ENCODE data around the gene BRMS1.

Gene BRMS1

DNA sequence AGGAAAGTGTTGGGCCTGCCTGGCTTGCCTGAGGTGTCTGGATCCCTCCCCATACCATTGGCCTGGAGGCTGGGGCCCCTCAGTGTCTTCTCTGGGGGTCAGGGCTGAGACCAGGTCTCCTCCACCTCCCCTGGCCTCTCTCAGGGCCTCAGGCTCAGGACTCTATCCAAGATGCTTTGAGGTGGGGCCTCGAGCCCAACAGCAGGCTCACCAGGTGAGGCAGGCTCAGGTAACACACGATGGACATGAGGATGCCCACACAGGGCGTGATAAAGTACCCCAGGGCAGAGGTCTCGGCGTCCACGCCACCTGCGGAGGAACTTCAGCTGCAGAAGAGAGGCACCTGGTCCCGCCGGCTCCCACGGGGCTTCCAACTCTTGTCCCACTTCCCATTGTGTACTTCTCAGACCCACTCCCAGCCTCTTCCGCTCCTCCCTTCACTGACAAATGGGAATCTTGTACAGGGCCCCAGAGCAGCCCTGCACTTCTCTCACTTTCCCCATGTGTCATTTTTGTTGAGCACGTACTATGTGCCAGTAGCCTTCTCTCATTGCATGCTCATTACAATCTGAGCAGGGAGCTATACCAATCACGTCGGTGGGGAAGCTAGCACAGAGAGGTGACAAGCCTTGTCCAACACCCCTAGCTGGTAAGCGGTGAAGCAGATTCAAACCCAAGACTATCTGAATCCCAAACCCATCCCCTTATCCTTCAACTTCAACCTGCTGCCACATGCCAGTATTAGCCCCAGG is 22.8 kb upstream of the BRMS1 start:
- Histone ChIP-seq H3K27me3 (no peaks in the 10 kb centered on the region), H3K4me3 (ENCODE audit: low read depth, low read length) (no peak overlapping the region), H3K36me3 (peaks cover 14% of the 10 kb centered on the region), H3K4me1 (no peaks in the 10 kb centered on the region), H3K9me3 (no peaks in the 10 kb centered on the region)
- no peak for DNase-seq
- TF ChIP-seq CTCF (IDR thresholded peaks at IDR 0.05; ENCODE audit: low read depth, low read length), result no peak

DNA sequence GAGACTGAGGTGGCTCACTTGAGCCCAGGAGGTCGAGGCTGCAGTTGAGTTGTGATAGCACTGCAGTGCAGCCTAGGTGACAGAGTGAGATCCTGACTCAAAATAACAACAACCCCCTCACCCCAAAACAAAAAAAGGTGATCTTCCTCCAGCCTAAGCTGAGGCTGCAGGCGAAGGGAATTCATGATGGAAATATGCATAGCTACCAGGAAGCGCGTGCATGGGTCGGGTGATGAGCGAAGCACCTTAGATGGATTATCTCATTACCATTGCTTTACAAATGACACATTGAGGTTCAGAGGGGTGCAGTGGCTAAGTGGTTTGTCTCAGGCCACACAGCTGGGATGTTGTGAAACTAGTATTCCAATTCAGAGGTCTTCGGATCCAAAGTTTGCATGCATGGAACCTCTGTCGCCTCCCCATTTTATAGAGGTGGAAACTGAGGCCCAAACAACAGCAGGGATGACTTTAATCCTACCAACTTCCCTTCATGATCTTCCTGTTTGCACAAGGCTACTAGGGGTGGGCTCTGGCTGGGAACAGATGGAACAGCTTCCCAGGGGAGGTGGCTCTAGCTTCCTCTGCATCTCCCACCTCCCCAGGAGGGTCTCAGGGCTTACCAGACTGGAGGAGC is 22.1 kb upstream of the BRMS1 start:
- Histone ChIP-seq H3K4me1 (no peaks in the 10 kb centered on the region), H3K9me3 (no peaks in the 10 kb centered on the region), H3K4me3 (ENCODE audit: low read depth, low read length) (no peak overlapping the region), H3K36me3 (peaks cover 17% of the 10 kb centered on the region), H3K27me3 (no peaks in the 10 kb centered on the region)
- DNase-seq, result no peak
- TF ChIP-seq CTCF (IDR thresholded peaks at IDR 0.05; ENCODE audit: low read depth, low read length), result no peak

DNA sequence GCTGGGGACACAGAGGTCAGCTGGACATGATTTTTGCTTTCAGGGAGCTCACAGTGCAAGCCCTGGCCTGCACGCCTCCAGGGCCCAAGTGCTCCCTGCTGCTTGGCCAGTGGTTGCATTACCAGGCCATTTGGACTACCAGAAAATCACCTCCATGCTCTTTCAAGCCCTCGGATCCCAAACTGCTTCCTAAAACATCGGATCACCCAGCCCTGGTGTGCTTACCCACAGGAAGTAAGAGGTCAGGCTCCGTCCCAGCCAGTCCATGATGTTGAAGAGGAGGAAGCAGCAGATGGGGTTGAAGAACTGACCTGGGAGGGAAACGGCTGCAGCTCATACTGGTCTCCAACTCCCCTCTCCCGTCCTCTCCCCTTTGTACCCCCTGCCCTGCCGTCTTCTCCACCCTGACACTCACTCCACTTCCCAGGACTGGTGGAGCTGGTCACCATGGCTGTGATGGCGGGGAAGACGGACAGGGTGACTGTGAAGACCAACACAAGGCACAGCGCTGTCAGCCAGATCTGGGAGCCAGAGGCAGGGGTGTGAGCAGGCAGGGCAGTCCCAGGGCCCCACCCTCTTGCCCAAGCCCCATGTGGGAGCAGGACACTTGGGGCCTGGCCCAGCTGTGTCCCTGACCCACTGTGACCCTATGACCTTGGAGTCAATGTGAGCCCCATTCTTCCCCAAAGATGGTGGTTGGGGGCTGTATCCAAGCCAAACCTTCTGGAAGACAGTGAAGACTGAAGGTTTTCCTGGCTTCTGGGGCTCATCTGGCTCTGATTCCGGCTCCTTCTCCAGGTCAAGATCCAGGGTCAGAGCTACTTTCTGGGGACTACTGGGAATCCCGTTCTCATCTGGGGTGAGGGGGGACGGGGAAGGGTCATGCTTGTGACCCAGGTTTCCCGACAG is 21.1 kb upstream of the BRMS1 start:
- Histone ChIP-seq H3K27me3 (no peaks in the 10 kb centered on the region), H3K36me3 (peaks cover 17% of the 10 kb centered on the region), H3K9me3 (no peaks in the 10 kb centered on the region), H3K4me1 (no peaks in the 10 kb centered on the region), H3K4me3 (ENCODE audit: low read depth, low read length) (no peak overlapping the region)
- TF ChIP-seq CTCF (IDR thresholded peaks at IDR 0.05; ENCODE audit: low read depth, low read length), result no peak
- no peak for DNase-seq

DNA sequence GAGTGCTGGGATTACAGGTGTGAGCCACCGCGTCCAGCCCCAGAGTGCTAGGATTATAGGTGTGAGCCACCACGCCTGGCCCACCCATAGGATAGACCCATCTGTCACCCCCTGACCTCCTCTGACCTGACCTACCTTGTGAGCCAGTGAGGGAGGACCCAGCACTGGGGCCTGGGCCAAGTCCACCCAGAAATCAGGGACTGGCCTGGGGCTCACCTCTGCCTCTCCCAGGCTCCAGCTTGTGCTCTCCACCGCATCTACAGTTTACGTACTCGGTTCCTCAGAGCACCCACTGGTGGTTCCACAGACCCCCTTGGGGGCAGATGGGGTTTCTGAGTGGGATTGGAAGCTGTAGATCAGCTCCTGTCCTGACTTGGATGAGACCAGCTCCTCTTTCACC is 20.3 kb upstream of the BRMS1 start:
- Histone ChIP-seq H3K4me3 (ENCODE audit: low read depth, low read length) (no peak overlapping the region), H3K9me3 (no peaks in the 10 kb centered on the region), H3K4me1 (no peaks in the 10 kb centered on the region), H3K36me3 (peaks cover 17% of the 10 kb centered on the region), H3K27me3 (no peaks in the 10 kb centered on the region)
- DNase-seq, result no peak
- TF ChIP-seq CTCF (IDR thresholded peaks at IDR 0.05; ENCODE audit: low read depth, low read length), result no peak

DNA sequence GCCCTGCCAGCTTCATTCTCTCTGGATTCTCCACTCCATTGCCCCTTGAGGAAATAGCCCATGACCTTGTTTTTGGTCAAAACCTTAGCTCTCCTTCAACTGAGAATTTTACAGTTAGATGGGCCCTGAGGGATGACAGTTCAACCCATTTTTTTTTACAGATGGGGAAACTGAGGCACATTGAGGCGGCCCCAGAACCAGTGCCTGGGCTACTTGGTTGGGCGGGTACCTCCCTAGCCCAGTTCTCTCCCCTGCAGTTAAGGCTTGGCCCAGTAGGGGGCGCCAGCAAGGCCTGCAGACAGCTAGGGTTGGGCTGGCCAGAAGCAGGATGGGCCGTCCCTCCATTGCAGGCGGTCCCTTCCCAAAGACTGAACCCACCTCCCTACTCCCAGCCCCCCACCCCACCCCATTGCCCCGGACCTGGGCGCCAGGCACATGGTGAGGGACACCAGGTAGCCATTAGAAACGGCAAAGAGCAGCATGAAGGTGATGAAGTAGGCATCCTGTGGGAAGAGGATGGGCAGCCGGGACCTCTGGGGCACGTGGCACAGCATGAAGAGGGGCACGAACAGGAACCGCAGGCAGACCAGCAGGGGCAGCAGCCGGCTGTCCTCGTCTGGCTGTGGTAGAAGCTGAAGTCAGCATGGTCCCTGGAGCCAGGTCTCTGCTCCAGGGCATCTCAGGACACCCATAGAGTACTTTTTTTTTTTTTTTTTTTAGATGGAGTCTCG is 19.1 kb upstream of the BRMS1 start:
- peak; percentile 68 for DNase-seq
- no peaks in the 10 kb centered on the region for H3K4me1 ChIP-seq
- no peaks in the 10 kb centered on the region for H3K9me3 ChIP-seq
- TF ChIP-seq CTCF (IDR thresholded peaks at IDR 0.05; ENCODE audit: low read depth, low read length), result peak; percentile 84
- no peak overlapping the region for H3K4me3 ChIP-seq (ENCODE audit: low read depth, low read length)
- no peaks in the 10 kb centered on the region for H3K27me3 ChIP-seq
- H3K36me3 ChIP-seq, result peaks cover 17% of the 10 kb centered on the region
